Right kidney (tissue), 9 donors: ENCODE results near the gene SMIM5.
"Not testable (repeated sequence)": the region's sequence is repeated elsewhere in the genome, so short reads cannot be mapped to it uniquely, and the experiment has no call there.

ENCODE experiments used
- DNase-seq: peaks from one replicate; pipeline ENCODE4 v3.0.0-alpha.2; 2016
- long read RNA-seq, 8 donors: transcript quantifications; one replicate each; lab custom pipeline, GENCODE V29; 2026

Gene SMIM5, protein sequence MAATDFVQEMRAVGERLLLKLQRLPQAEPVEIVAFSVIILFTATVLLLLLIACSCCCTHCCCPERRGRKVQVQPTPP
- long read RNA-seq, donor 1, full-length matches to known transcripts, result 9 of 16 reads
- long read RNA-seq, donor 1, partial matches to known transcripts, result 7 of 16 reads
- long read RNA-seq, donor 1, other reads (novel, unspliced or antisense), result 0 of 16 reads
- long read RNA-seq, donor 2, full-length matches to known transcripts, result 2 of 2 reads
- long read RNA-seq, donor 2, partial matches to known transcripts, result 0 of 2 reads
- long read RNA-seq, donor 2, other reads (novel, unspliced or antisense), result 0 of 2 reads
- long read RNA-seq, donor 3, full-length matches to known transcripts, result 2 of 2 reads
- long read RNA-seq, donor 3, partial matches to known transcripts, result 0 of 2 reads
- long read RNA-seq, donor 3, other reads (novel, unspliced or antisense), result 0 of 2 reads
- long read RNA-seq, donor 4, full-length matches to known transcripts, result 6 of 6 reads
- long read RNA-seq, donor 4, partial matches to known transcripts, result 0 of 6 reads
- long read RNA-seq, donor 4, other reads (novel, unspliced or antisense), result 0 of 6 reads
- long read RNA-seq, donor 5, full-length matches to known transcripts, result 7 of 16 reads
- long read RNA-seq, donor 5, partial matches to known transcripts, result 9 of 16 reads
- long read RNA-seq, donor 5, other reads (novel, unspliced or antisense), result 0 of 16 reads
- long read RNA-seq, donor 6, full-length matches to known transcripts, result 6 of 13 reads
- long read RNA-seq, donor 6, partial matches to known transcripts, result 7 of 13 reads
- long read RNA-seq, donor 6, other reads (novel, unspliced or antisense), result 0 of 13 reads
- long read RNA-seq, donor 7, result 0 reads
- long read RNA-seq, donor 8, full-length matches to known transcripts, result 5 of 5 reads
- long read RNA-seq, donor 8, partial matches to known transcripts, result 0 of 5 reads
- long read RNA-seq, donor 8, other reads (novel, unspliced or antisense), result 0 of 5 reads

DNA sequence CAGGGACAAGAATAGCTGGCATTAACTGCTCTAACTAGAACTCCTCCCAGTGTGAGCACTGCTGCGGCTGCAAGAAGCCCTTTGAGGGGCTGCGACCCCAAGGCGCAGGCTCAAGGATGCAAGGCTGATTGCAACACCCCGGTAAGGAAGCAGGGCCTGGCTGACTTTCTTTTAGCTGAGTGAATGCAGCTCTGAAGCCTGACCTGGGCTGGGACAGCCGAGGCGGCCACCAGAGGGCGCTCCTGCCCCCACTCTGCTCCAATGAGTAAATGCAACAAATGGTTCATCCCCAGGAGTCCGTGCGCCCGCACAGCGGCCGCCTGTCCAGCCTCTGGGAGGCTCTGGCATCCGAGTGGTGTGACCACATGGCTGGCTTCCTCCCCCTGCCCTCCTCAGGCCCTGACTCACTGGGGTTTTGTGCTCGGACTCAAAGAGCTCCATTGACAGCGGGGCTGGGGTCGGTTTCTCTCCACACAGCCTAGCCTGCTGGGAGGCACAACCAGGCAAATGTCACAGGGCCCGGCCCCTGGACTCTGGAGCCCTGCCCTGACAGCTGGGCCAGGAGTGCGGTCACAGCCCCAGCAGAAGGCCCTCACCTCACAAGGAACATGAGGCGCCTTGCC lies at the start of gene SMIM5:
Gene SMIM5, plus strand, starts transcription at position 572 of the 623 bp plus-strand sequence. CDS start 6,768 bp downstream, outside the sequence.
- DNase-seq, result peak; percentile 84

DNA sequence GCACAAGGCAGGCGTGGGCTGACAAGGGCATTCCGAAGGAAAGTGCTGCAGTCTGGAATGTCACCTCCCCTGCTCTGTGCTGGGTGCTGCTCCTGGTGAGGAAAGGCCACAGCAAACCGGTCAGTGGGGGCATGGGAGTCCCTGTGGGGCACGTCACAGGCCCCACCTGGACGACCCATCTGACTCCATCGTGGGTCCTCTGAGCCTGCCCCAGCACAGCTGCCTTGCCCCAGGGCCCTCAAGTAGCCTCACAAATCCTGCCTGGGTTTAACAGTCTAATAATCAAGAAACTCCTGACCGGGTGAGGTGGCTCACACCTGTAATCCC lies 48.4 kb upstream of the SMIM5 start:
- DNase-seq, result no peak

DNA sequence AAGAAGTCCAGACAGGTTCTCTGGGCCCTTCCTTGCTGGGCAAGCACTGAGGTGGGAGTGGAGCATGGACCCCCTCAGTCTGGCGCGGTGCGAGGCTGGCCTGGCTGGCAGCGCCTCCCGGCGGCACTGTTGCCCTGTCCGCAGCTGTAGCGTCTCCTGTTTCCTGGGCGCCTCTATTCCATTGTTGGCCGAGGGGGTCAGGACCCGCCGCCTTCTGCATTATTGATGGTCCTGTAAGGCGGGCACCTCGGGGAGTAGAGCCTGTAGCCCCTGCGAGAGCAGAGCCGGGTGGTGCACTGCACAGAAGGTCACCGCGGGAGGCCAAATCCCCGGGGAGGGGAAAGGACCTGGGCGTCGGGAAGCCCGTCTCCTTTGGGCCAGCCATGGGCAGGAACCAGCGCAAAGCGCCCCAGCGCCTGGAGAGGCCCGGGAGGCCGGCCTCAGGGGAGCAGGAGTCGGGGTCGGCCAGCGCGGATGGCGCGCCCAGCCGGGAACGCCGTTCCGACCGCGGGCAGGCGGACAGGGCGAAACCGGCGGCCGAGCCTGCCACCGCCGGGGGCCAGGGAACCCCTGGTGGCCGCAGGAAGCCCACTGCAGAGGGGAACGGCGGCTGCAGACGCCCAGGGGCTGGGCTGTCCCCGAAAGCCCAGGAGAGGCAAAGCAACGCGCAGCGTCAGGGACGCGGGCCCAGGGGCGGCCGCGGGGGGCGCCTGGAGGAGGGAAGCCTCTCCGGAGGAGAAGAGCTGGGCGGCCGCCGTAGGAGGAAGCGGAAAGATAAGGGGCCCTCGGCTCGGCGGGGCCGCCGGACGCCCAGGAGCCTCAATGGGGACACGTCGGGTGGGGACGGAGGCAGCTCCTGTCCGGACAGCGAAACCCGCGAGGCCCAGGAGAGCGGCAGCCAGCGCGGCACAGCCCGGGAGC lies 45.3 kb upstream of the SMIM5 start, which contains the start of gene MYO15B:
Gene MYO15B, plus strand, starts transcription at position 126 of the 921 bp plus-strand sequence. Its CDS starts 258 bp downstream, at position 384.
- peak; percentile 96 for DNase-seq

DNA sequence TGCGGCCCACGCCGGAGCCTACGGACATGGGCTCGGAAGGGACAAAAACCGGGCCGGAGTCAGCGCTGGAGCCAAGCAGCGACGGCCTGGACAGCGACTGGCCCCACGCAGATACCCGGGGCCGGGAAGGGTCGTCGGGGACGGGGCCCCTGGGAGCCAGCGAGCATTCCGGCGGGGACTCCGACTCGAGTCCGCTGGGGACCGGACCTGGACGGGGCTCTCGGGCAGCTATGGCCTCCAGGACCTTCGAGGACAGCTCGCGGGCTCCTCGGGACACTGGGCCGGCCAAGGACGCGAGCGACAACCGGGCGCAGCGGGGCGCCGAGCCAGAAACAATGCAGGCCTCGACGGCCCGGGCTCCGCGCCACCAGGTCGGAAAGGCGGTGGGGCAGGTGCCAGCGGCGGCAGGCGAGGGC lies 44.6 kb upstream of the SMIM5 start:
- DNase-seq, result no peak

DNA sequence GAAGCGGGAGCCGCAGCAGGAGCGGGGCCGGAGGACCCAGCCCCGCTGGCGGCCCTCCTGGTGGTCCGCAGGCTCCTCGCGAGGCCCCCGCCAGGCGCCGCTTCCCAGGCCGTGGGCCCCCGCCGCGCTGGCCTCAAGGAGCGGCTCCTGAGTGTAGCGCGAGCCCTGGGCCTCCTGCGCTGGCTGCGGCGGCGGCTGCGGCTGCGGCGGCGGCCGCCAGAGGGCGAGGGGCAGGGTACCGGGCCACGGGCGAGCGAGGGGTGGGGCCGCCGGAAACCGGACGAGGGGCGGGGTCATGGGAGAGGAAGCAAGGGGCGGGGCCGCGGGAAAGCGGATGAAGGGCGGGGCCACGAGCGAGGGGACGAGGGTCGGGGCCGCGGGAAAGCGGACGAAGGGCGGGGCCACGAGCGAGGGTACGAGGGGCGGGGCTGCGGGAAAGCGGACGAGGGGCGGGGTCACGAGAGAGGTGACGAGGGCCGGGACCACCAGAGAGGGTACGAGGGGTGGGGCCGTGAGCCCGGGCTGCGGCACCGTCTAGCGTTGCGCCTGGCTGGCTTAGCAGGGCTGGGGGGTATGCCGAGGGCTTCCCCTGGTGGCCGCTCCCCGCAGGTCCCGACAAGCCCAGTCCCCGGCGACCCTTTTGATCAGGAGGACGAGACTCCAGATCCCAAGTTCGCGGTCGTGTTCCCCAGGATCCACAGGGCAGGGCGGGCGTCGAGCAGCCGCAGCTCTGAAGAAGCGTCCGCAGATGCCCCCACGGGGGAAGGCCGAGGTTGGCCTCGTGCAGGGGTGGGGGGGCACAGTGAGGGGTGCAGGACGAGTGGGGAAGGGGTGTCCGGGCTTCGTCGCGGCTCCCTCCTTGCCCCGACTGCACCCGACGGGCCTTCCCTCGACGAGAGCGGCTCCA lies 44.0 kb upstream of the SMIM5 start:
- DNase-seq, result peak; percentile 90

DNA sequence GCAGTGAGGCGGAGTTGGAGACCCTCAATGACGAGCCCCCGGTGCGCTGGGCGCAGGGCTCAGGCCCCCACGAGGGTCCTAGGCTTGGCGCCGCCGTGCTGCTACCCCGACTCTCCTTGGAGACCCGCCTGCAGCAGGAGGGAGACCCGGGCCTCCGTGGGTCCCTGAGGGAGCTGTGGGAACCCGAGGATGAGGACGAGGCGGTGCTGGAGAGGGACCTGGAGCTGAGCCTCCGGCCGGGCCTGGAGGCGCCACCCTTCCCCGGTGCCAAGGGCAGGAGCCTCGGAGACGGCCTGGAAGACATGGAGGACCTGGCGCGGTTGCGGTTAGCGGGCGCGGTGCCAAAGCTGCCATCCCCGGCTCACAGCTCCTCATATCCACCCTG lies 43.3 kb upstream of the SMIM5 start:
- DNase-seq, result no peak

DNA sequence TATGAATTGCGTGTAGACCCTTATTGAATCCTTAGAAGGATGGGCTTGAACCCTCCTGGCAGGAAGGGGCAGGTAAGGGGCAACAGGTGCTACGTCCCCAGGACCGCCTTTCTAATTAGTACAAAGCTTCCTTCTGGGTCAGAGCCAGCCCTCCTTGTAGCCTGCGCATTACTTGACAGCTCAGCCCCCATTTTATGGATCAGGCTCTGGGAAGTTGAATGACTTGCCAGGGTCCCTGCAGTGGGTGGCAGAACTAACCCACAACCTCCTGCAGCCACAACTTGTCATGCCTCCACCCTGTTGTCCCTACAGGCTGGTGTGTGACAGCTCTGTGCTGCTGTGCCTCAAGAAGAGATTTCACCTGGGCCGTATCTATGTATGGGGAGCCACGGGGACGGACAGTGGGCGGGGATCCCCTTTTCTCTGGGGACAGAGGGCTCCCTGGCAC lies 42.9 kb upstream of the SMIM5 start:
- DNase-seq, result no peak

DNA sequence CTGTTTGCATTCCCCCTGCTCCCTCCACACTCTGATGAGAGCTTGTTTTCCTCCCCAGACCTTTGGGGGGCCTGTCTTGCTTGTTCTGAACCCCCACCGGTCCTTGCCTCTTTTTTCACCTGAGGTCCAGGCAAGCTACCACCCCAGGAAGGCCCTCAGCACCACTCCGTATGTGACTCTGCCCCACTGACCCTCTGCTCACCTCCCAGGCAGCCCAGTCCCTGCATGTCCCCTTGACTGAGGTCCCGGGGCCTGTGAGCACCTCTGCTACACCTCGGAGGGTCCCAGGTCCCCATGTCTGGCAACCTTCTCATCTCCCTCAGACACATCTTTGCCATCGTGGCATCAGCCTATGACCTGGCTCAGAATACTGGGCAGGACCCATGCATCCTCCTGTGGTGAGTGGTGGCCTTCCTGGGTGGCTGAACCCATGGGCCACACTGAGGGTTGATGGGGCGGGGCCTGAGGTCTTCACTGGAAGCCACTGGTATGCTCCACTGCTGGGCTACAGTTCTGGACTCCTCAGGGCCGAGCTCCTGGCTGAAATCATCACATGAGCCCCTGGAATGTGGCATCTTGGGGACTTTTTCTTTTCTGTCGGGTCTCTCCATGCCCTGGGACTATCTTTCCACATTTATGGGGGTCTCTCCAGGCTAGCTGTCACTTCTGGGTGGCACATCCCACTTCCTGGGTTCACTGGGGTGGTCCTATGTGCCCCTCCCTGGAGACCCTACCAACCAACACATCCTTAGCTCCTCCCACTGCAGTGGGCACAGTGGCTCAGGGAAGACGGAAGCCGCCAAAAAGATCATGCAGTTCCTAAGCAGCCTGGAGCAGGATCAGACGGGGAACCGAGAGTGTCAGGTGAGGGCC lies 42.1 kb upstream of the SMIM5 start:
- no peak for DNase-seq

DNA sequence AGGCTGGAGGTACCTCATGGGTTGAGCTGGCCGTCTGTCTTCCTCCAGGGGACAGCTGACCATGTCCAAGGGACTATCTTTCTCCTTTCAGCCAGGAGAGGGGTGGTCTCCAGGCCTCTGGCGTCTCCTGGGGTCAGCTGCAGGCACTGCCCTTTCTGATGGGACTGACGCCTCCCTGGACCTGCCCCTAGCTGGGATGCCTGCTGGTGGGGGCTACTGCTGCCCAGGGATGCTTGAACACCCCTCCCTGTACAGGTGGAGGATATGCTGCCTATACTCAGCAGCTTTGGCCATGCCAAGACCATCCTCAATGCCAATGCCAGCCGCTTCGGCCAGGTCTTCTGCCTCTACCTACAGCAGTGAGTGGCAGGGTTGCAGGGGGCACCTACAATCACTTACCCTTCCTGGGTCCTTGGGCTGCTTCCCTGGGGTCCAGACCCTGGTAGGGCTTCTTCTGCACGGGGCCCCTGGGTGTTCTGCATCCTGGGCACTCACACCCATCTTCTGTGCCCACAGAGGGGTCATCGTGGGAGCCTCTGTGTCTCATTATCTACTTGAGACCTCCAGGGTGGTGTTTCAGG lies 41.4 kb upstream of the SMIM5 start:
- DNase-seq, result no peak

DNA sequence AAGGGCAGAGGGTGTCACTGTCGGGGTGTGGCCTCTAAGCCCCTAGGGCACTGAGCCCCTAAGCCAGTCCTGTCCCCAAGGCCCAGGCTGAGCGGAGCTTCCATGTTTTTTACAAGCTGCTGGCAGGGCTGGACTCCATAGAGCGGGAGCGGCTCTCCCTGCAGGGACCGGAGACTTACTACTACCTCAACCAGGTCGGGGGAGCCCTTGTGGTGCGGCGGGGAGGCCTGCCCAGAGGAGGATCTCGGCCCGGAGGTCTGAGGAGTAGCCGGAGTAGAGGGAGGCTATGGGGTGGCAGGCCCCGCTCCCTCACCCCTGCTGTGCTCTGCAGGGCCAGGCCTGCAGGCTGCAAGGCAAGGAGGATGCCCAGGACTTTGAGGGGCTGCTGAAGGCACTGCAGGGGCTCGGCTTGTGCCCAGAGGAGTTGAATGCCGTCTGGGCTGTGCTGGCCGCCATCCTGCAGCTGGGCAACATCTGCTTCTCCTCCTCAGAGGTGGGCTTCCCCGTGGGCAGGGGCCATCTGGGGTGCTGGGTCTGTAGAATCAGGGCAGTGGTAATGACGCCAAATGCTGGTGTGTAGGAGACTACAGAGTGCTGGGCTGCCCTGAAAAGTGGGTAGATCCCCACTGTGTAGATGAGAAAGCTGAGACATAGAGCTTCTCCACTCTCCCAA lies 40.8 kb upstream of the SMIM5 start:
- DNase-seq, result no peak

DNA sequence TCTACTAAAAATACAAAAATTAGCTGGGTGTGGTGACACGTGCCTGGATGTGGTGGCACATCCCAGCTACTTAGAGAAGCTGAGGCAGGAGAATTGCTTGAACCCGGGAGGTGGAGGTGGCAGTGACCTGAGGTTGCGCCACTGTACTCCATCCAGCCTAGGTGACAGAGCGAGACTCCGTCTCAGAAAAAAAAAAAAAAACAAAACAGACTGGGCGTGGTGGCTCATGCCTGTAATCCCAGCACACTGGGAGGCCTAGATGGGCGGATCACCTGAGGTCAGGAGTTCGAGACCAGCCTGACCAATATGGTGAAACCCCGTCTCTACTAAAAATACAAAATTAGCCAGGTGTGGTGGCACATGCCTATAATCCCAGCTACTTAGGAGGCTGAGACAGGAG lies 39.8 kb upstream of the SMIM5 start:
- not testable (repeated sequence) for DNase-seq

DNA sequence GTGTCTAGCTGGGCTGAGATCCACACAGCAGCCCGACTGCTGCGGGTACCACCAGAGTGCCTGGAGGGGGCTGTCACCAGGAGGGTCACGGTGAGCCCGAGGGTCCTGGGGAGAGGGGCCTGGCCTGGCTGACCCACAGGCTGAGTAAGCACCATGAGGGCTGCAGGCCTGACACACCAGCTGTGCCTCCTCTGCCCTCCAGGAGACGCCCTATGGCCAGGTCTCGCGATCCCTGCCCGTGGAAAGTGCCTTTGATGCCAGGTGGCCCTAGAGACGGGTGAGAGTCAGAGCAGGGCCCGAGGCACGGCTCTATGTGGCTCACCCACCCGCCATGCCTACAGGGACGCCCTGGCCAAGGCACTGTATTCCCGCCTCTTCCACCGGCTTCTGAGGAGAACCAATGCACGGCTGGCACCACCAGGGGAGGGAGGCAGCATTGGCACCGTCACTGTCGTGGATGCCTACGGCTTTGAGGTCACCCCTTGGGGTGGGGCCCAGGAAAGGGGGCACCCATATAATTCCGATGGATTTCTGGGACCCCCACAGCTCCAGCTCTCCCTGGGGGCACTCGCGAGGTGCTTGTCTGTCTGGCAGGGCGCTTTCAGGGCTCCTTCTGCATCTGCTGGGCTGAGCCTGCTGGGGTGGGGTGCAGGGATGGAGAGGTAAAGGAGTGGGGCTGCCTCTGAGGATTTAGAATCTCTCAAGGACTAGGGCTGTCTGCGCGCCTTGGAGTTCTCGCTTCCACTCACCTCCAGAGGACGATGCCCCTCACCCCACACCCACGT lies 38.5 kb upstream of the SMIM5 start:
- no peak for DNase-seq

DNA sequence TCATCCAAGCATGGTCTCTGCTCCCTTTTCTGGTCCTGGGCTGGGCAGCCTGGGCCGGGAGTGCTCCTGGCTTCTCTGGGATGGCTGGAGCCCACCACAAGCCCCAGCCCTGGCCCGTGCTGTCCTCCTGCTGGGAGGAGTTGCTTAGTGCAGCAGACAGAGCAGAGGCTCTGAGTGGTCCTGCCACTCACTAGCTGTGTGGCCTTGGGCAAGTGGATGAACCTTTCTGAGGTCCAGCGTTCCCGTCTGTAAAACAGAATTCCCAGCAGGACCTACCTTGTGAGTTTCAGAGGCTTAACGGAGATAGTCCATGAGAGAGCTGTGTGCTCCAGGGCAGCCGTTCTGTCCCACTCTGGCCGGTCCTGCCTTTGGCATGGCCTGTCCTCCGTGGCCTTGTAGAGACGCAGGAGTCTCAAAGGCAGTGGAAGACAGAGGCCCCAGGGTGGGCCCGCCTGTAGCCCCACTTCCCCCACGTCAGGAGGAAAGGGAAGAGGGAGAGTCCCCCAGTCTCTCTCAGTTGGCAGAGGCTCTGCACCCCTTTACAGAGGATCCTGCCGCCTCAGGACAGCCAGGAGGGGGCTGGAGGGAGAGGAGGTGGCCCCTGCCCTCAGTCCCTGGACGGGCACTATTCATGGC lies 37.8 kb upstream of the SMIM5 start:
- no peak for DNase-seq

DNA sequence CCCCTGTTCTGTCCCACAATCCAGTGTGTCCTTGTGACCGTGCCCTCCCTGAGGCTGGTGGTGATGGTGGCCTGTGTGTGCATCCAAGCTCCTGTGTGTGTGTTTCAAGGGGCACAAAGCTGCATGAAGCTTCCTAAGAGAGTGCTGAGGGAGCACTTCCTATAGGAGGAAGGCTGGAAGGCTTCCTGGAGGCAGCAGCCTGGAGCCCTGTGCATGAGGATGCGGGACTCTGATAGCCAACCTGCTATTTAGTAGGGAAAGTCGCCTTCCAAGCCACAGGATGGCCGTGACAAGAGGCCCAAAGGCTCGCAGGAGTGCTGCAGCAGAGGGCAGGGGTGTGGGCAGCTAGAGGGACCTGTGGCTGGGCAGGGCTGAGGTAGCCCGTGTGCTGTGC lies 37.3 kb upstream of the SMIM5 start:
- DNase-seq, result no peak

DNA sequence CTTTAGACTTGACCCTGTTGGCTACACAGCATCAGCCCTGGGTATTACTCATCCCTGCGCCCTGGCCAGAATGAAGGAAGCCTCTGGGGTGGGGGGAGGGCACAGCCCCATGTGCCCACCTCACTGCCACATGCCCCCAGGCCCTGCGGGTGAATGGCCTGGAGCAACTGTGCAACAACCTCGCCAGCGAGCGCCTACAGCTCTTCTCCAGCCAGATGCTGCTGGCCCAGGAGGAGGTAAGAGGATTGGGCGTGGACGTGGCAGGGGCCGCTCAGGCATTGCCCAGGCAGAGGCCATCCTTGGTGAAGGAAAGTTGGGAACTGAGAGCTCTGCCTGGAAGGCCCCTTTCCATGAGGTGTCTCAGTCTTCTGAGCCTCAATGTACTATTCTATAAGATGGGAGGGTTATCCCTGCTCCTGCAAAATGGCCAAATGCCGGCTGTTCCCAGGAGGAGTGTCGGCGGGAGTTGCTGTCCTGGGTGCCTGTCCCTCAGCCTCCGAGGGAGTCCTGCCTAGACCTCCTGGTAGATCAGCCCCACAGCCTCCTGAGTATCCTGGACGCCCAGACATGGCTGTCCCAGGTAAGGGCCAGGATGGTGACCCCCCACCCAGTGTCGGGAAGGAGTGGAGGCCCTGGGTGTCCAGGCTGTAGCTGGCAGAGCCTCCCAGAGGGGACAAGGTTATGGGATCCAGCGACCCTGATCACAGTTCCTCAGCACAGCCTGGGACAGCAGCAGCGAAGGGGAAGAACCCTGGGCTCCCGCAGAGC lies 36.7 kb upstream of the SMIM5 start:
- DNase-seq, result no peak
